Kidney capillary endothelial cell (primary cell): ENCODE data around the gene POPDC2.

ENCODE experiments used
- DNase-seq: peaks from one replicate; pipeline ENCODE4 v3.0.0-alpha.2; 2018; ENCODE audit warnings: low spot score

POPDC2 gene

GRCh38 chr3:119639494-119640350 is 20.7 kb downstream of the POPDC2 start:
- no peak for DNase-seq

- DNase-seq, result peak; percentile 78
Measured at GRCh38 chr3:119637679-119638477, 22.5 kb downstream of the POPDC2 start.

DNA sequence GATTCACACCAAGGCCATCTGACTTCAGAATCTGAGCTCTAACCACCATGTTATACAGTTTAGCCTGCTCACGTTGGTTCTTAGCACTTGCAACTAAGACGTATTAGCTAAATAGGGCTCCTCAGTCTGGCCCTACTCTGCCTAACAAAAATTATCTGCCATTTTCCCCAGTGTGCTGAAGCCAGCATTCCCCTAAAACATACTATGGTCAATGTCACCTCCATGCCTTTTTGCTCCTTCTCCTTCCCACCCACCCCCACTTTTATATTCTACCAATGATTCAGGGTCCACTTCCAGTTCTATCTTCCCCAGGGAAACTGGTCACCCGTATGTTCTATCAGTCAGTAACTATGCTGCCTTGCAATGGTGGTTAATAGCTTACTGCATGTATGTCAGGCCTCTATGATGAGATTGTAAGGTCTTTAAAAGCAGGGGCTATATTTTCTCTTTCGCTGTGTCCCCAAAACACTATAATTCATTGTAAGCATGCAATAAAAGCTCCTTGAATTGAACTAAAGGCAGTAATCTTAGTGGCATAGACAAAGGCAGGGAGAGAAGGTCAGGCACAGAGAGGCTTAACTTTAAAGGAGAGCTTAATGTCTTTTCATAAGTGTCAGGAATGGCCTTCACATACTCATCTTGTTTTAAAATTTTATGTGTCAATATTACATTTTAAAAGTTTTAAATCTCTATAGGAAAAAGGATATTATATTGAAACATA is 23.3 kb downstream of the POPDC2 start:
- no peak for DNase-seq

GRCh38 chr3:119636249-119636648 is 24.1 kb downstream of the POPDC2 start:
- peak; percentile 74 for DNase-seq

DNA sequence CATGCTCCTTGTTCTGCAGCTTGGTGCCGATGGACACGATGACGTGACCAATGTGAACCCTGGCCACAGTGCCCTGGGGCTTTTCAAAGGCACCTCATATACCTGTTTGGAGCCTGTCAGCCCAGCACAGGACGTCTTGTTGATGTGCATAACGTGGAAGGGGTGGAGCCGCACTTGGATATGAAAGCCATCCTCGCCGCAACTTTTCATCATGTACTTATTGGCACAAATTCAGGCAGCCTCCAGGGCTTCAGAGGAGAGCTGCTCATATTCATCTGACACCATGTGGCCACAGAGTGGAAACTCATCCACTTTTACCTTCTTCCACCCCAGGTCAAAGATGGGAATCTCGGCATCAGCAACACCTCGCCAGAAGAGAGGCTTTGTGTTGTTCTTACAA is 24.7 kb downstream of the POPDC2 start:
- no peak for DNase-seq

- DNase-seq, result no peak
Measured at GRCh38 chr3:119632829-119633228, 27.6 kb downstream of the POPDC2 start.

- no peak for DNase-seq
Measured at GRCh38 chr3:119632216-119632615, 28.2 kb downstream of the POPDC2 start.

DNA sequence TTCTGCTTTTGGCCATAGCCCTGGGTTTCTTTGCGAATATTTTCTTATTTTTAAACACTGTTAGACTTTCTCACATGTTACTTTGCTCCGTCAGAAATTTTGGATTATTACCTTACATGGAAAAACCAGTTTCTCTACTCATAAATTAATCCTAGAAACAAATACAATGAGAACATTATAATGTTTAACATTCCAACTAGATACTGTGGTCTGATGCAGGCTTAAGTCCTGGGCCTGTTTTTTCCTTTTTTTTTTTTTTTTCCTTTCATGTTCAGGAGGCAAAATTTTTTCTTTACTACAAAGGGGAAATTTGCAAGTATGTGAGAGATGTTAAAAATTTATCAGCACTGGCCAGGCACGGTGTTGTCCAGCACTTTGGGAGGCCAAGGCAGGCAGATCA is 28.9 kb downstream of the POPDC2 start:
- no peak for DNase-seq

DNA sequence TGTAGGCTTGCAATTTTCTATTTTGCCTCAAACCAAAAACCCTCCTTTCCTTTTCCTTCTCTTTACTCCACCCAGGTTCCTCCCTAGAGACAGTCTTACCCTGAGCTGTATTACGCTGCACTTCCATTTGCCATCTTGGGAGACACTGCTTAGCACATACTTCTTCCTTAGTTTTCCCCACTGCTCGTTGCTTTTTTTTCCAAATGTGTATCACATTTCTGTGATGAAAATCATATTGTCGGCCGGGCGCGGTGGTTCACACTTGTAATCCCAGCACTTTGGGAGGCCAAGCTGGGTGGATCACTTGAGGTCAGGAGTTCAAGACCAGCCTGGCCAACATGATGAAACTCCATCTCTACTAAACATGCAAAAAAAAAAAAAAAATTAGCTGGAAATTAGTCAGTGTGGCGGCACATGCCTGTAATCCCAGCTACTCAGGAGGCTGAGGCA is 29.5 kb downstream of the POPDC2 start:
- no peak for DNase-seq

- peak; percentile 41 for DNase-seq
Measured at GRCh38 chr3:119630128-119630879, 30.1 kb downstream of the POPDC2 start.

- DNase-seq, result no peak
Measured at GRCh38 chr3:119628816-119629445, 31.5 kb downstream of the POPDC2 start.

GRCh38 chr3:119628390-119628789 is 32.0 kb downstream of the POPDC2 start:
- DNase-seq, result no peak

DNA sequence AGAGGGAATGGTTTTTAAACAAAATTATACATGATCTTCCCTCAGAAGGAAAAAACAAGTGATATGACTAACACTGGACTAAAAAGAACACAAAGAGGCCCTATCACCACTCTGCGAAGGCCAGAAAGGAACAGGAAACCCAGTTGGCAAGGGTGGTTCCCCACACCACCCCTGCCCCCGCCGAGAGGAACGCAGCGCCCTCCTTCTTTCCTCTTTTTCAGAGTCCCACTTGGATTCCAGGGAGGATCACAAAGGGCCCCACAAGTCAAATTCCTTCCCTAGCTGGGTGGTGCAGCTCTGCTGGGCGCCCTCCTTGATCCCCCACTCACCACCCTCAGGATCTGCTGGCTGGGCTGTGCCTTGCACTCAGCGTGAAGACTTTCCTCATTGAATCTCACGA is 32.9 kb downstream of the POPDC2 start:
- DNase-seq, result no peak

DNA sequence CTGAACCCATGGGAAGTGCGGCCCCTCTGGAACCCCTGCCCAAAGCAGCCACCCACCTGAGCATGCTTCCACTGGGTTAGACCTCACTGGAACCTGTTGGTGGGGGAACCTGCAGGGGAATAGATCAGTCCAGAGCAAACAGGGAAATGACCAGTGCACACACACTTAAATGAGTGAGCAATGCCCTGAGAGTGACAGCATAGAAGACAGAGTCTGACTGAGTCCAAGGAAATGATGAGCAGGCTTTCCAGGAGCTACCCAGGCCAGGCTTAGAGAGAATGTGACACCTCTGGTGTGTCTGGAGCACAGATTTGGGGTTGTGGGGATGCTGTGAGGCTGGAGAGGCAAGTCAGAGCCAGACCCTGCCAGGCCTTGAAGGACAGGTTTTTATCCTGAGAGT is 34.2 kb downstream of the POPDC2 start:
- no peak for DNase-seq

DNA sequence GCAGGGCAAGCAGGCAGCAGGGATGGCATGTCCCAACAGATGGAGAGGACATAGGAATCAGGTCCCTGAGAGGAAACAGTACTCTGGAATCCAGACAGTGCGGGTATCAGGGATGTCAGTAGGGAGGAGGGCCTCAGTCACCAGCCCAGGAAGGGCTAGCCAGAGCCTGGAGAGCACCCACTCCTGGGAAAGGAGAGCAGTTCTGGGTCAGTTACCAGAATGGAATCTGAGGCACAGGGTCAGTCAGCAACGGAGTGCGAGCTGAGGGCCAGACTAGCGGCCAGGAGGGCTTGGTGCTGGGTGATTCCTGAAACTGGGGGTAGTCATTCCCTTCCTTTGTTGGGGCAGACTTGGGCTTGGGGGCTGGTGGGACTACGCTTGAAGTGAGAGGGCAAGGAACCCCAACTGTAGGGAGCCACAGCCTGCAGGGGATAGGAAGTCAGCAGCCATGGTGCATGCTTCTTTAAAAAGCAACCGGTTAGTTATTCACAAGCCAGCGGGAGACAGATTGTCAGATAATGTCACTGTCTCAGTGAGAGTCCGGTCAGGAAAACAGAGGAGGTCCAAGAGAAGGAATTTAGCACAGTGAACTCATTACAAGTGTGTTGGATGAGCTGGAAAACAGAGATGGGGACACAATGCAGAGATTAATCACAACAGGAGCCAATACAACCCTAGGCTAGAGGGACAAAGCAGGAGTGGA is 34.8 kb downstream of the POPDC2 start:
- DNase-seq, result no peak

GRCh38 chr3:119624002-119624720 is 36.2 kb downstream of the POPDC2 start:
- no peak for DNase-seq

GRCh38 chr3:119620899-119621298 is 39.5 kb downstream of the POPDC2 start:
- no peak for DNase-seq

GRCh38 chr3:119619094-119619493 is 41.3 kb downstream of the POPDC2 start:
- DNase-seq, result no peak

- no peak for DNase-seq
Measured at GRCh38 chr3:119616056-119616455, 44.3 kb downstream of the POPDC2 start.

- no peak for DNase-seq
Measured at GRCh38 chr3:119613872-119614271, 46.5 kb downstream of the POPDC2 start.
